T-cell (primary cell): Measurements from ENCODE around the gene DNM3. TPM values are rescaled to one million over a fixed set of nuclear protein-coding genes. Genes with fewer than 3 reads are reported as not detected.

Source experiments
- ATAC-seq, 4 experiments: fragments of 200-7000 bp in 3 of 4; fragments of 150-1000 bp in 1 of 4; cut with Tn5 transposase; replicated peaks in 1 of 4; 1 replicate in 3 of 4; 2 replicates in 1 of 4; pipeline ENCODE4 v1.10.0; 2021; ENCODE audit warnings: moderate library complexity in 3 of 4, mild to moderate bottlenecking in 2 of 4, moderate number of reproducible peaks in 1 of 4
- CTCF ChIA-PET, 2 donors: fragments of 300-600 bp; sonication (Branson Sonifier 250); formaldehyde crosslinking; loops; one replicate each; lab custom pipeline; 2022; ENCODE audit warnings: antibody characterized with exemption in 2 of 2; lab: Charles Lee
- POLR2A ChIA-PET, 2 donors: fragments of 300-600 bp; sonication (Branson Sonifier 250); formaldehyde crosslinking; loops; one replicate each; lab custom pipeline; 2022; ENCODE audit warnings: antibody characterized with exemption in 2 of 2; lab: Charles Lee
- DNase-seq, 35 experiments: peaks; one replicate each; pipeline versions ENCODE4 v3.0.0 to v3.0.0-alpha.2; 2013 to 2023
- H3K27ac ChIP-seq: one replicate; pipeline ENCODE4 v1.5.1; 2013; ENCODE audit warnings: low read length
- H3K27me3 ChIP-seq, 2 experiments: replicated peaks in 1 of 2; 1 replicate in 1 of 2; 2 replicates in 1 of 2; pipeline versions ENCODE4 v1.6.1 to v1.7.0; 2013; ENCODE audit warnings: low read length in 1 of 2, mixed read lengths in 1 of 2; ENCODE audit not compliant: control insufficient read depth in 2 of 2, insufficient read depth in 2 of 2; ENCODE audit errors: extremely low read depth in 1 of 2
- H3K36me3 ChIP-seq, 2 donors: 1 replicate in 1 of 2; 2 replicates in 1 of 2; pipeline versions ENCODE4 v1.6.1 to v1.7.0; 2013; ENCODE audit warnings: low read length in 1 of 2; ENCODE audit not compliant: control insufficient read depth in 2 of 2, insufficient read depth in 1 of 2; ENCODE audit errors: extremely low read depth in 1 of 2
- H3K4me1 ChIP-seq, 2 experiments: 1 replicate in 1 of 2; 2 replicates in 1 of 2; pipeline versions ENCODE4 v1.6.1 to v1.7.0; 2013; ENCODE audit warnings: low read length in 2 of 2, mixed read lengths in 1 of 2; ENCODE audit not compliant: insufficient read depth in 2 of 2, control insufficient read depth in 1 of 2; ENCODE audit errors: extremely low read depth in 1 of 2
- H3K4me3 ChIP-seq, 2 donors: 1 replicate in 1 of 2; 2 replicates in 1 of 2; pipeline versions ENCODE4 v1.5.1 to v1.7.0; 2013; ENCODE audit warnings: mild to moderate bottlenecking in 2 of 2, low read length in 1 of 2, moderate library complexity in 1 of 2; ENCODE audit not compliant: control insufficient read depth in 1 of 2; ENCODE audit errors: extremely low read depth in 1 of 2
- H3K9me3 ChIP-seq: 2 replicates; pipeline ENCODE4 v1.7.0; 2013
- H3K27ac Mint-ChIP-seq, 2 donors: one replicate each; pipeline ENCODE4 v1.8.0; 2020 to 2021; ENCODE audit warnings: mild to moderate bottlenecking in 2 of 2, mixed read lengths in 2 of 2
- H3K27me3 Mint-ChIP-seq, 2 donors: one replicate each; pipeline ENCODE4 v1.8.0; 2021 to 2022; ENCODE audit warnings: mixed read lengths in 2 of 2
- H3K36me3 Mint-ChIP-seq: one replicate; pipeline ENCODE4 v1.8.0; 2021; ENCODE audit warnings: mixed read lengths
- H3K4me1 Mint-ChIP-seq, 3 donors: one replicate each; pipeline ENCODE4 v1.8.0; 2020 to 2022; ENCODE audit warnings: mixed read lengths in 3 of 3, mild to moderate bottlenecking in 1 of 3
- H3K4me3 Mint-ChIP-seq, 3 donors: one replicate each; pipeline ENCODE4 v1.8.0; 2020 to 2022; ENCODE audit warnings: mild to moderate bottlenecking in 3 of 3, mixed read lengths in 3 of 3, moderate library complexity in 3 of 3
- H3K9me3 Mint-ChIP-seq, 3 donors: one replicate each; pipeline ENCODE4 v1.8.0; 2020 to 2022; ENCODE audit warnings: mixed read lengths in 3 of 3
- WGBS: methylation state at CpG from one replicate; pipeline ENCODE4 v1.1.5; 2013; ENCODE audit warnings: missing lambda C conversion rate; ENCODE audit not compliant: insufficient coverage; 5-methylcytosine and 5-hydroxymethylcytosine counted together
- total RNA-seq, 35 experiments: library from RNA in 6 of 35; stranded (reverse) in 6 of 35; fragments of 120-200 nt in 1 of 35; gene quantifications; one replicate each; pipeline versions ENCODE4 v1.2.1 to v1.2.4 and lab custom pipeline; 2013 to 2026

Gene DNM3
- total RNA-seq, 5 donors from 2014 or later (not counting 1 experiment from before 2014, with no cell fraction given): 2.0 to 2.8 (median 2.4) TPM

DNA sequence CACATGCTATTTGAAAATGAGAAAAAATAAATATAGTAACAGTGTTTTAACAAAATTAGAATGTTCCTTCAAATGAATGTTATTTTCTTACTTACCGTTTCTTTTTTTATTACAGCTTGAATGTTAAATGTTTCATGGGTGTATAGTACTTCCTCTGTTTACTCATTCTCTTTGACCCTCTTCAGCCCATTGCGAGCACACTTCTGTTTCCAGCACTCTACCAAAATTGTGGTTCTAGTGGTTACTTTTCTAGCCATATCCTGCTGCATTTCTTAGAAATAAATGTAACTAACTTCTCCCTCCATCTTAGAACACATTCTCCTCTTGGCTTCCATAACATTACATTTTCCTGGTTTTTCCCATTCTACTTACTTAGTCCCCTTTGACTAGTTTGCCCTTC lies 389.2 kb downstream of the DNM3 start:
- H3K27ac Mint-ChIP-seq: no peak overlapping the region
- ChIA-PET CTCF (no interaction called here), POLR2A (interaction anchor here in 1 of 2 donors (0.6 kb wide), 1 partner anchor 587 kb away, joined by 12 read pairs; no protein-coding TSS in a partner anchor)
- no peak overlapping the region for H3K27ac ChIP-seq
- no peak for ATAC-seq
- H3K4me3 ChIP-seq: no peak overlapping the region
- no peaks in the 10 kb centered on the region for H3K36me3 Mint-ChIP-seq
- H3K27me3 Mint-ChIP-seq: no peaks in the 10 kb centered on the region
- H3K9me3 Mint-ChIP-seq: peaks cover 0 to 9% (median 8%) of the 10 kb centered on the region in 3 donors
- H3K4me1 Mint-ChIP-seq: peaks cover 4 to 12% (median 8%) of the 10 kb centered on the region in 3 donors
- no peaks in the 10 kb centered on the region for H3K4me1 ChIP-seq
- no peaks in the 10 kb centered on the region for H3K27me3 ChIP-seq
- H3K9me3 ChIP-seq: no peaks in the 10 kb centered on the region
- H3K4me3 Mint-ChIP-seq: no peak overlapping the region
- no peak for DNase-seq
- H3K36me3 ChIP-seq: no peaks in the 10 kb centered on the region
- 100% methylated on average over 1 of the region's 2 CpGs for WGBS

GRCh38 chr1:172236958-172237357 lies 395.7 kb downstream of the DNM3 start:
- no peaks in the 10 kb centered on the region for H3K36me3 Mint-ChIP-seq
- no peak overlapping the region for H3K27ac Mint-ChIP-seq
- no peaks in the 10 kb centered on the region for H3K4me1 Mint-ChIP-seq
- H3K4me3 Mint-ChIP-seq: no peak overlapping the region
- Histone ChIP-seq H3K27me3 (no peaks in the 10 kb centered on the region), H3K4me1 (no peaks in the 10 kb centered on the region), H3K36me3 (no peaks in the 10 kb centered on the region), H3K9me3 (no peaks in the 10 kb centered on the region), H3K4me3 (no peak overlapping the region), H3K27ac (no peak overlapping the region)
- DNase-seq (no peak), ATAC-seq (no peak)
- H3K9me3 Mint-ChIP-seq: no peaks in the 10 kb centered on the region
- ChIA-PET CTCF (interaction anchor here in 1 of 2 donors (0.9 kb wide), 1 partner anchor 14 kb away, joined by 3 read pairs; no protein-coding TSS in a partner anchor), POLR2A (interaction anchor here in 1 of 2 donors (0.6 kb wide), 1 partner anchor 278 kb away, joined by 3 read pairs; no protein-coding TSS in a partner anchor)
- WGBS: 100% methylated on average over 2 of the region's 5 CpGs
- no peaks in the 10 kb centered on the region for H3K27me3 Mint-ChIP-seq

- Mint-ChIP-seq H3K27me3 (no peaks in the 10 kb centered on the region), H3K4me1 (no peaks in the 10 kb centered on the region), H3K9me3 (no peaks in the 10 kb centered on the region), H3K4me3 (no peak overlapping the region), H3K36me3 (no peaks in the 10 kb centered on the region), H3K27ac (no peak overlapping the region)
- Histone ChIP-seq H3K27ac (no peak overlapping the region), H3K36me3 (no peaks in the 10 kb centered on the region), H3K4me1 (no peaks in the 10 kb centered on the region), H3K4me3 (no peak overlapping the region), H3K9me3 (no peaks in the 10 kb centered on the region), H3K27me3 (no peaks in the 10 kb centered on the region)
- POLR2A ChIA-PET: interaction anchor here in 1 of 2 donors (0.6 kb wide), 1 partner anchor 18 kb away, joined by 3 read pairs; no protein-coding TSS in a partner anchor
- CTCF ChIA-PET: no interaction called here
- no CpG with 5 or more reads among the region's 1 CpG for WGBS
- ATAC-seq (no peak), DNase-seq (no peak)
Observed at GRCh38 chr1:172238158-172238557, 396.9 kb downstream of the DNM3 start.

DNA sequence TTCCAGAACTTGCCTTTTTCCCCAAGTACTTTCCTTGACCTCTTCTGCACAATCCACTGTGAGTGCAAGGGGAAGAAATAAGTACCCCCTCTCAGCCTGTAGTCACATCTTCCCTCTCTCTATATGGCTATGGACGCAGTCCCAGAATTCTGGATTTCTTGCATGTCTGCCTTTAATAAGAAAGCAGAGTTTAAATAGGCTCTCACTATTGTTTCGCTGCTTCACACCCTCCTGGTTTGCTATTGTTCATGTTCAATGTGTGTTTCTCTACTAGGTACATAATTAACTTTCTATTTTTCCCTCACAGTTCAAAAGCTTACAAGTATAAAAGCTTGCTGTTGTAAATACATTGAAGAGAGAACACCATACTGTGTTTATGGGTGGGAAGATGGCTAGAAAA lies 397.7 kb downstream of the DNM3 start:
- no peaks in the 10 kb centered on the region for H3K36me3 Mint-ChIP-seq
- Histone ChIP-seq H3K9me3 (no peaks in the 10 kb centered on the region), H3K4me3 (no peak overlapping the region), H3K27me3 (no peaks in the 10 kb centered on the region), H3K36me3 (no peaks in the 10 kb centered on the region), H3K4me1 (no peaks in the 10 kb centered on the region), H3K27ac (no peak overlapping the region)
- no peaks in the 10 kb centered on the region for H3K27me3 Mint-ChIP-seq
- ATAC-seq (no peak), DNase-seq (no peak)
- POLR2A ChIA-PET: interaction anchor here (0.5 to 0.6 kb wide), 2 partner anchors 45 to 58 kb away, joined by 4 to 8 read pairs; no protein-coding TSS in a partner anchor
- no peaks in the 10 kb centered on the region for H3K9me3 Mint-ChIP-seq
- no CpG with 5 or more reads among the region's 2 CpGs for WGBS
- H3K27ac Mint-ChIP-seq: no peak overlapping the region
- CTCF ChIA-PET: interaction anchor here in 1 of 2 donors (0.5 to 0.6 kb wide), 2 partner anchors 65 to 1304 kb away, joined by 3 to 4 read pairs; no protein-coding TSS in a partner anchor
- H3K4me3 Mint-ChIP-seq: no peak overlapping the region
- H3K4me1 Mint-ChIP-seq: no peaks in the 10 kb centered on the region

- Mint-ChIP-seq H3K27me3 (no peaks in the 10 kb centered on the region), H3K4me1 (no peaks in the 10 kb centered on the region), H3K27ac (no peak overlapping the region), H3K9me3 (peaks cover 0 to 1% (median 0%) of the 10 kb centered on the region in 3 donors), H3K4me3 (no peak overlapping the region), H3K36me3 (no peaks in the 10 kb centered on the region)
- Histone ChIP-seq H3K36me3 (no peaks in the 10 kb centered on the region), H3K4me1 (no peaks in the 10 kb centered on the region), H3K4me3 (no peak overlapping the region), H3K27ac (no peak overlapping the region), H3K27me3 (no peaks in the 10 kb centered on the region), H3K9me3 (no peaks in the 10 kb centered on the region)
- ATAC-seq: no peak
- no peak for DNase-seq
- WGBS: 100% methylated on average over 2 of the region's 2 CpGs
- CTCF ChIA-PET: no interaction called here
- POLR2A ChIA-PET: no interaction called here
Observed at GRCh38 chr1:172239901-172240300, 398.6 kb downstream of the DNM3 start.

GRCh38 chr1:172241540-172241939 lies 400.2 kb downstream of the DNM3 start:
- Mint-ChIP-seq H3K27ac (no peak overlapping the region), H3K36me3 (no peaks in the 10 kb centered on the region), H3K4me3 (no peak overlapping the region), H3K4me1 (no peaks in the 10 kb centered on the region), H3K27me3 (no peaks in the 10 kb centered on the region), H3K9me3 (peaks cover 0 to 7% (median 0%) of the 10 kb centered on the region in 3 donors)
- no peaks in the 10 kb centered on the region for H3K36me3 ChIP-seq
- DNase-seq (no peak), ATAC-seq (no peak)
- H3K4me1 ChIP-seq: no peaks in the 10 kb centered on the region
- POLR2A ChIA-PET: no interaction called here
- H3K27me3 ChIP-seq: no peaks in the 10 kb centered on the region
- 80% methylated on average over 1 of the region's 1 CpG for WGBS
- no peaks in the 10 kb centered on the region for H3K9me3 ChIP-seq
- CTCF ChIA-PET: no interaction called here
- H3K27ac ChIP-seq: no peak overlapping the region
- H3K4me3 ChIP-seq: no peak overlapping the region
